Uterus (tissue), 4 donors: ENCODE measurements around the gene FCHSD2. TPM values are rescaled to one million over a fixed set of nuclear protein-coding genes. Genes with fewer than 3 reads are reported as not detected.
"Not testable (repeated sequence)": the region's sequence is repeated elsewhere in the genome, so short reads cannot be mapped to it uniquely, and the experiment has no call there.

Experiments used
- DNase-seq, 2 donors: peaks; one replicate each; pipeline ENCODE4 v3.0.0-alpha.2; 2019 to 2020
- H3K27ac ChIP-seq, 2 donors: fragments of 200-600 bp; sonication (generic); 1 replicate in 1 of 2; 2 replicates in 1 of 2; pipeline ENCODE4 v1.5.1; 2016 to 2018
- H3K27me3 ChIP-seq, 2 donors: fragments of 200-600 bp; sonication (generic); one replicate each; pipeline ENCODE4 v1.5.1; 2018 to 2019; ENCODE audit warnings: control low read depth in 1 of 2
- H3K36me3 ChIP-seq, 2 donors: fragments of 200-600 bp; sonication (generic); one replicate each; pipeline ENCODE4 v1.5.1; 2019; ENCODE audit warnings: control low read depth in 1 of 2
- H3K4me1 ChIP-seq, 2 donors: fragments of 200-600 bp; sonication (generic); one replicate each; pipeline ENCODE4 v1.5.1; 2018 to 2019; ENCODE audit warnings: control low read depth in 1 of 2
- H3K4me3 ChIP-seq, 2 donors: fragments of 200-600 bp; sonication (generic); 1 replicate in 1 of 2; 2 replicates in 1 of 2; pipeline ENCODE4 v1.5.1; 2018 to 2019; ENCODE audit warnings: mild to moderate bottlenecking in 1 of 2
- H3K9me3 ChIP-seq, 2 donors: fragments of 200-600 bp; sonication (generic); one replicate each; pipeline ENCODE4 v1.5.1; 2019; ENCODE audit warnings: control low read depth in 1 of 2
- CTCF ChIP-seq, 4 experiments: fragments of 200-600 bp in 2 of 4; fragments of 450-650 bp in 2 of 4; sonication (generic) in 2 of 4; IDR thresholded peaks; one replicate each; pipeline ENCODE4 v1.5.1; 2016 to 2019; ENCODE audit warnings: antibody characterized with exemption in 4 of 4, mild to moderate bottlenecking in 2 of 4, moderate library complexity in 1 of 4
- POLR2A ChIP-seq, 2 donors: fragments of 450-650 bp; IDR thresholded peaks; one replicate each; pipeline ENCODE4 v1.6.1; 2016; ENCODE audit warnings: antibody characterized with exemption in 2 of 2, mild to moderate bottlenecking in 1 of 2, moderate library complexity in 1 of 2
- intact Hi-C: fragments of 100-400 bp; cut with DNase I; formaldehyde crosslinking; loops from one replicate; pipeline ENCODE4 v1.15.1; 2023; ENCODE audit warnings: low total_unique reads
- total RNA-seq, 4 donors: library from RNA; depleted of rRNA in 3 of 4; stranded (reverse); fragments of >200 nt in 3 of 4; gene quantifications; one replicate each; pipeline versions ENCODE4 v1.1.0 to v1.2.4, GENCODE V29; 2014 to 2023
- donor health status: DM: yes; HTN: yes; CAD: no.

Gene FCHSD2
- total RNA-seq, 4 donors from 2014 or later: 13.6 to 73.9 (median 27.7) TPM

GRCh38 chr11:73135346-73136284 lies 6.5 kb downstream of the FCHSD2 start:
- no peaks in the 10 kb centered on the region for H3K9me3 ChIP-seq
- TF ChIP-seq POLR2A (IDR thresholded peaks at IDR 0.05) (no peak), CTCF (IDR thresholded peaks at IDR 0.05) (no peak)

GRCh38 chr11:73132349-73132748 lies 9.8 kb downstream of the FCHSD2 start:
- H3K36me3 ChIP-seq, H3K9me3 ChIP-seq, intact Hi-C loops, DNase-seq, H3K4me3 ChIP-seq, H3K27ac ChIP-seq, H3K27me3 ChIP-seq, H3K4me1 ChIP-seq: not testable (repeated sequence)

More at GRCh38 chr11:73135346-73136284, 6.5 kb downstream of the FCHSD2 start:
- no peaks in the 10 kb centered on the region for H3K27me3 ChIP-seq
- no peak for DNase-seq
- intact Hi-C loops: no loop called here
- H3K27ac ChIP-seq: no peak overlapping the region
- no peaks in the 10 kb centered on the region for H3K36me3 ChIP-seq
- no peak overlapping the region for H3K4me3 ChIP-seq
- no peaks in the 10 kb centered on the region for H3K4me1 ChIP-seq

GRCh38 chr11:73130181-73130580 lies 11.9 kb downstream of the FCHSD2 start:
- Histone ChIP-seq H3K36me3 (no peaks in the 10 kb centered on the region), H3K4me1 (no peaks in the 10 kb centered on the region), H3K4me3 (no peak overlapping the region), H3K9me3 (peaks cover 0 to 2% of the 10 kb centered on the region in 2 donors), H3K27me3 (no peaks in the 10 kb centered on the region), H3K27ac (no peak overlapping the region)
- TF ChIP-seq POLR2A (IDR thresholded peaks at IDR 0.05) (no peak), CTCF (IDR thresholded peaks at IDR 0.05) (no peak)
- no peak for DNase-seq
- intact Hi-C loops: no loop called here

GRCh38 chr11:73129198-73129597 lies 12.9 kb downstream of the FCHSD2 start:
- Histone ChIP-seq H3K4me3 (no peak overlapping the region), H3K27me3 (no peaks in the 10 kb centered on the region), H3K9me3 (peaks cover 0 to 8% of the 10 kb centered on the region in 2 donors), H3K27ac (no peak overlapping the region), H3K36me3 (no peaks in the 10 kb centered on the region), H3K4me1 (no peaks in the 10 kb centered on the region)
- DNase-seq: no peak
- TF ChIP-seq POLR2A (IDR thresholded peaks at IDR 0.05) (no peak), CTCF (IDR thresholded peaks at IDR 0.05) (no peak)
- intact Hi-C loops: no loop called here

- Histone ChIP-seq H3K27me3 (no peaks in the 10 kb centered on the region), H3K27ac (no peak overlapping the region), H3K4me1 (no peaks in the 10 kb centered on the region), H3K9me3 (peaks cover 0 to 8% of the 10 kb centered on the region in 2 donors), H3K4me3 (no peak overlapping the region), H3K36me3 (no peaks in the 10 kb centered on the region)
- intact Hi-C loops: no loop called here
- TF ChIP-seq CTCF (IDR thresholded peaks at IDR 0.05): no peak
- DNase-seq: no peak
Observed at GRCh38 chr11:73126804-73127480, 15.2 kb downstream of the FCHSD2 start.
